PC-3 (cell line): ENCODE data around the gene TTC34. TPM values are rescaled to one million over a fixed set of nuclear protein-coding genes. Genes with fewer than 3 reads are reported as not detected.
"Not testable (repeated sequence)": the region's sequence is repeated elsewhere in the genome, so short reads cannot be mapped to it uniquely, and the experiment has no call there.

Source experiments
- ATAC-seq: fragments of 200-7000 bp; cut with Tn5 transposase; 2 replicates; pipeline ENCODE4 v1.9.1; 2020; ENCODE audit warnings: mild to moderate bottlenecking, moderate library complexity
- BruUV-seq: library from RNA; stranded (reverse); fragments of 400-500 nt; replicated peaks from 2 replicates; lab custom pipeline; 2021; lab: Mats Ljungman, UMichigan
- CTCF ChIA-PET: fragments of 300-600 bp; sonication (Branson Sonifier 250); formaldehyde crosslinking; loops from one replicate; lab custom pipeline; 2022; ENCODE audit warnings: antibody characterized with exemption; lab: Charles Lee
- POLR2A ChIA-PET: fragments of 300-600 bp; sonication (Branson Sonifier 250); formaldehyde crosslinking; loops from one replicate; lab custom pipeline; 2022; ENCODE audit warnings: antibody characterized with exemption; ENCODE audit not compliant: unreplicated experiment; lab: Charles Lee
- DNase-seq: peaks from one replicate; pipeline ENCODE4 v3.0.0-alpha.2; 2015
- H2AFZ ChIP-seq: fragments of 300-600 bp; sonication (generic); 2 replicates; pipeline ENCODE4 v1.6.0; 2016; ENCODE audit warnings: antibody characterized with exemption, low read length
- H3F3A ChIP-seq: fragments of 300-600 bp; sonication (generic); one replicate; pipeline ENCODE4 v1.6.0; 2017; ENCODE audit warnings: antibody characterized with exemption, low read length, control low read depth, mild to moderate bottlenecking; ENCODE audit not compliant: unreplicated experiment
- H3K27ac ChIP-seq: fragments of 300-600 bp; sonication (generic); 2 replicates; pipeline ENCODE4 v1.5.1; 2016; ENCODE audit warnings: mild to moderate bottlenecking, low read length
- H3K27me3 ChIP-seq: fragments of 300-600 bp; sonication (generic); 2 replicates; pipeline ENCODE4 v1.6.1; 2016; ENCODE audit warnings: low read length, mixed read lengths
- H3K36me3 ChIP-seq: fragments of 300-600 bp; sonication (generic); 2 replicates; pipeline ENCODE4 v1.6.1; 2016; ENCODE audit warnings: low read depth, mixed run types, low read length, mixed read lengths
- H3K4me1 ChIP-seq: fragments of 300-600 bp; sonication (generic); 2 replicates; pipeline ENCODE4 v1.5.1; 2016; ENCODE audit warnings: low read length; ENCODE audit not compliant: insufficient read depth
- H3K4me2 ChIP-seq: fragments of 300-600 bp; sonication (generic); 2 replicates; pipeline ENCODE4 v1.6.0; 2016; ENCODE audit warnings: low read length
- H3K4me3 ChIP-seq: fragments of 300-600 bp; sonication (generic); 2 replicates; pipeline ENCODE4 v1.5.1; 2016; ENCODE audit warnings: mild to moderate bottlenecking, low read length, mixed read lengths
- H3K79me2 ChIP-seq: fragments of 300-600 bp; sonication (generic); 2 replicates; pipeline ENCODE4 v1.6.1; 2017; ENCODE audit warnings: low read length, mixed read lengths
- H3K9ac ChIP-seq: fragments of 300-600 bp; sonication (generic); 2 replicates; pipeline ENCODE4 v1.6.0; 2016; ENCODE audit warnings: mild to moderate bottlenecking, low read length
- H3K9me2 ChIP-seq: fragments of 300-600 bp; sonication (generic); replicated peaks from 2 replicates; pipeline ENCODE4 v1.6.1; 2016; ENCODE audit warnings: mixed run types, low read length, mixed read lengths
- H3K9me3 ChIP-seq: fragments of 300-600 bp; sonication (generic); 2 replicates; pipeline ENCODE4 v1.6.1; 2016; ENCODE audit warnings: low read length, mixed read lengths
- H4K20me1 ChIP-seq: fragments of 300-600 bp; sonication (generic); 2 replicates; pipeline ENCODE4 v1.6.1; 2016; ENCODE audit warnings: low read length, mixed read lengths
- intact Hi-C: fragments of 100-400 bp; cut with micrococcal nuclease; formaldehyde crosslinking; loops from 2 replicates; pipeline ENCODE4 v1.9.0; 2023
- total RNA-seq: library from RNA; depleted of rRNA; stranded (reverse); fragments of >200 nt; gene quantifications from 2 replicates; pipeline ENCODE4 v1.2.3, GENCODE V29; 2014

The TTC34 gene
- total RNA-seq, 1 experiment from 2014 or later = 0.11 TPM

DNA sequence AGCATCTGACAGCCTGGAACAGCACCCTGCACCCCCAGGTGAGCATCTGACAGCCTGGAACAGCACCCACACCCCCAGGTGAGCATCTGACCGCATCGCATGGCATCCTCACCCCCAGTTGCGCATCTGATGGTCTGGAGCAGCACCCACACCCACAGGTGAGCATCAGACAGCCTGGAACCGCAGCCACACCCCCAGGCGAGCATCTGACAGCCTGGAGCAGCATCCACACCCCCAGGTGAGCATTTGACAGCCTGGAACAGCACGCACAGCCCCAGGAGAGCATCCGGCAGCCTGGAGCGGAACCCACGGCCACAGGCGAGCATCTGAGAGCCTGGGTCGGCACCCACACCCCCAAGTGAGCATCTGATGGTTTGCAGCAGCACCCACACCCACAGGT, 118.6 kb downstream of the TTC34 start:
- peaks cover 15% of the 10 kb centered on the region for H3K27me3 ChIP-seq
- ATAC-seq, H3F3A ChIP-seq, H4K20me1 ChIP-seq, H3K9me3 ChIP-seq, intact Hi-C loops, H3K36me3 ChIP-seq, H3K27ac ChIP-seq, DNase-seq, H3K4me3 ChIP-seq, H3K9ac ChIP-seq, CTCF ChIA-PET, POLR2A ChIA-PET, BruUV-seq, H3K4me1 ChIP-seq, H2AFZ ChIP-seq, H3K79me2 ChIP-seq, H3K9me2 ChIP-seq, H3K4me2 ChIP-seq: not testable (repeated sequence)

DNA sequence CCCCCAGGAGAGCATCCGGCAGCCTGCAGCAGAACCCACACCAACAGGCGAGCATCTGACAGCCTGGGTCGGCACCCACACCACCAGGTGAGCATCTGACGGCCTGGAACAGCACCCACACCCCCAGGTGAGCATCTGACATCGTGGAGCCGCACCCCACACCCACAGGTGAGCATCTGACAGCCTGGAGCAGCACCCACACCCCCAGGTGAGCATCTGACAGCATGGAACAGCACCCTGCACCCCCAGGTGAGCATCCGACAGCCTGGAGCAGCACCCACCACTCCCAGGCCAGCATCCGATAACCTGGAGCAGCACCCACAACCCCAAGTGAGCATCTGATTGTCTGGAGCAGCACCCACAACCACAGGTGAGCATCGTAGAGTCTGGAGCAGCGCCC, 124.8 kb downstream of the TTC34 start:
- CTCF ChIA-PET, DNase-seq, BruUV-seq, H4K20me1 ChIP-seq, H3K27me3 ChIP-seq, H3K9me2 ChIP-seq, H3F3A ChIP-seq, ATAC-seq, H3K79me2 ChIP-seq, H3K4me2 ChIP-seq, H3K9ac ChIP-seq, intact Hi-C loops, H3K27ac ChIP-seq, H2AFZ ChIP-seq, POLR2A ChIA-PET, H3K4me3 ChIP-seq, H3K4me1 ChIP-seq, H3K36me3 ChIP-seq, H3K9me3 ChIP-seq: not testable (repeated sequence)

DNA sequence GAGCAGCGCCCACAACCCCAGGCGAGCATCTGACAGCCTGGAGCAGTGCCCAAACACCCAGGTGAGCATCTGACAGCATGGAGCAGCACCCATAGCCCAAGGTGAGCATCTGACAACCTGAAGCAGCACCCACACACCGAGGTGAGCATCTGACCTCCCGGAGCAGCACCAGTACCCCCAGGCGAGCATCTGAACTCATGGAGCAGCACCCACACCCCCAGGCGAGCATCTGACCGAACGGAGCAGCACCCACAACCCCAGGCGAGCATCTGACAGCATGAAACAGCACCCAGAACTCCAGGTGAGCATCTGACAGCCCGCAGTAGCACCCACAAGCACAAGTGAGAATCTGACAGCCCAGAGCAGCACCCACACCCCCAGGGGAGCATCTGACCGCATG, 129.8 kb downstream of the TTC34 start:
- H3K27ac ChIP-seq, H2AFZ ChIP-seq, H3K9me2 ChIP-seq, CTCF ChIA-PET, H3K4me1 ChIP-seq, H4K20me1 ChIP-seq, DNase-seq, H3K9ac ChIP-seq, H3K4me3 ChIP-seq, H3K27me3 ChIP-seq, H3K79me2 ChIP-seq, H3F3A ChIP-seq, H3K9me3 ChIP-seq, POLR2A ChIA-PET, BruUV-seq, intact Hi-C loops, ATAC-seq, H3K4me2 ChIP-seq, H3K36me3 ChIP-seq: not testable (repeated sequence)

DNA sequence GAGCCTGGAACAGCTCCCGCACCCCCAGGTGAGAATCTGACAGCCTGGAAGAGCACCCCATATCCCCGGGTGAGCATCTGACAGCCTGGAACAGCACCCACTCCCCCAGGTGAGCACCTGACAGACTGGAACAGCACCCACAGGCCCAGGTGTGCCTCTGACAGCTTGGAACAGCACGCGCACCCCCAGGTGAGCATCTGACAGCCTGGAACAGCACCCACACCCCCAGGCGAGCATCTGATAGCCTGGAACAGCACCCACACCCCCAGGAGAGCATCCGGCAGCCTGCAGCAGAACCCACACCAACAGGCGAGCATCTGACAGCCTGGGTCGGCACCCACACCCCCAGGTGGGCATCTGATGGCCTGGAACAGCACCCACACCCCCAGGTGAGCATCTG, 141.7 kb downstream of the TTC34 start:
- H4K20me1 ChIP-seq, DNase-seq, intact Hi-C loops, H3K79me2 ChIP-seq, H3K9ac ChIP-seq, H3K9me3 ChIP-seq, CTCF ChIA-PET, ATAC-seq, H3K4me1 ChIP-seq, BruUV-seq, H3K4me2 ChIP-seq, H3K4me3 ChIP-seq, POLR2A ChIA-PET, H3K27ac ChIP-seq, H3K36me3 ChIP-seq, H3F3A ChIP-seq, H3K9me2 ChIP-seq, H2AFZ ChIP-seq: not testable (repeated sequence)
- H3K27me3 ChIP-seq = peaks cover 15% of the 10 kb centered on the region

DNA sequence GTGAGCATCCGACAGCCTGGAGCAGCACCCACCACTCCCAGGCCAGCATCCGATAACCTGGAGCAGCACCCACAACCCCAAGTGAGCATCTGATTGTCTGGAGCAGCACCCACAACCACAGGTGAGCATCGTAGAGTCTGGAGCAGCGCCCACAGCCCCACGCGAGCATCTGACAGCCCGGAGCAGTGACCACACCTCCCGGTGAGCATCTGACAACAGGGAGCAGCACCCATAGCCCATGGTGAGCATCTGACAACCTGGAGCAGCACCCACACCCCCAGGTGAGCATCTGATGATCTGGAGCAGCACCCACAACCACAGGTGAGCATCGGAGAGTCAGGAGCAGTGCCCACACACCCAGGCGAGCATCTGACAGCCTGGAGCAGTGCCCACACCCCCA, 143.6 kb downstream of the TTC34 start:
- H3K9ac ChIP-seq, ATAC-seq, H3K9me3 ChIP-seq, H3K36me3 ChIP-seq, H2AFZ ChIP-seq, H3K4me2 ChIP-seq, H3K79me2 ChIP-seq, H3K4me3 ChIP-seq, CTCF ChIA-PET, H4K20me1 ChIP-seq, intact Hi-C loops, BruUV-seq, H3K4me1 ChIP-seq, H3K9me2 ChIP-seq, POLR2A ChIA-PET, DNase-seq, H3F3A ChIP-seq, H3K27ac ChIP-seq: not testable (repeated sequence)
- H3K27me3 ChIP-seq = peaks cover 34% of the 10 kb centered on the region

DNA sequence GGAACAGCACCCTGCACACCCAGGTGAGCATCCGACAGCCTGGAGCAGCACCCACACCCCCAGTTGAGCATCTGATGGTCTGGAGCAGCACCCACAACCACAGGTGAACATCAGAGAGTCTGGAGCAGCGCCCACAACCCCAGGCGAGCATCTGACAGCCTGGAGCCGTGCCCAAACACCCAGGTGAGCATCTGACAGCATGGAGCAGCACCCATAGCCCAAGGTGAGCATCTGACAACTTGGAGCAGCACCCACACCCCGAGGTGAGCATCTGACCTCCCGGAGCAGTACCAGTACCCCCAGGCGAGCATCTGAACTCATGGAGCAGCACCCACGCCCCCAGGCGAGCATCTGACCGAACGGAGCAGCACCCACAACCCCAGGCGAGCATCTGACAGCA, 144.4 kb downstream of the TTC34 start:
- H3K27me3 ChIP-seq = peaks cover 41% of the 10 kb centered on the region
- H3K27ac ChIP-seq, ATAC-seq, H3F3A ChIP-seq, H3K9ac ChIP-seq, H3K36me3 ChIP-seq, H3K9me3 ChIP-seq, intact Hi-C loops, H3K4me1 ChIP-seq, H3K9me2 ChIP-seq, H3K4me2 ChIP-seq, DNase-seq, BruUV-seq, H3K4me3 ChIP-seq, H3K79me2 ChIP-seq, H2AFZ ChIP-seq, CTCF ChIA-PET, H4K20me1 ChIP-seq, POLR2A ChIA-PET: not testable (repeated sequence)
